ENCODE data around the gene ENOX1. TPM values are rescaled to one million over a fixed set of nuclear protein-coding genes. Genes with fewer than 3 reads are reported as not detected.

ENOX1 gene
- total RNA-seq, 1 experiment from 2014 or later, result 0.26 TPM

GRCh38 chr13:43666403-43666802, 120.4 kb downstream of the ENOX1 start:
- POLR2A ChIA-PET, result no interaction called here
- CTCF ChIA-PET, result no interaction called here
- H3K27ac Mint-ChIP-seq, result no peak overlapping the region
- no peaks in the 10 kb centered on the region for H3K27me3 Mint-ChIP-seq (ENCODE audit: low read depth)
- TF ChIP-seq ERG (CRISPR knock-in tag; IDR thresholded peaks at IDR 0.05), result no peak
- no peak for TF ChIP-seq GABPB1 (CRISPR knock-in tag; IDR thresholded peaks at IDR 0.05)
- TF ChIP-seq FOXP1 (CRISPR knock-in tag; IDR thresholded peaks at IDR 0.05; ENCODE audit: borderline replicate concordance), result no peak
- TF ChIP-seq RELA (CRISPR knock-in tag; IDR thresholded peaks at IDR 0.05; ENCODE audit: borderline replicate concordance), result no peak
- TF ChIP-seq TEAD4 (CRISPR knock-in tag; IDR thresholded peaks at IDR 0.05), result no peak
- TF ChIP-seq MYBL2 (CRISPR knock-in tag; IDR thresholded peaks at IDR 0.05), result no peak
- TF ChIP-seq SMAD4 (CRISPR knock-in tag; IDR thresholded peaks at IDR 0.05), result no peak
- no peak for TF ChIP-seq ZNF532 (CRISPR knock-in tag; IDR thresholded peaks at IDR 0.05; ENCODE audit: borderline replicate concordance)
- TF ChIP-seq ZSCAN18 (CRISPR knock-in tag; IDR thresholded peaks at IDR 0.05), result no peak
- TF ChIP-seq NFE2L1 (CRISPR knock-in tag; IDR thresholded peaks at IDR 0.05), result no peak
- no peak for TF ChIP-seq JAZF1 (CRISPR knock-in tag; IDR thresholded peaks at IDR 0.05)
- no peak for TF ChIP-seq ZNF671 (CRISPR knock-in tag; IDR thresholded peaks at IDR 0.05)
- TF ChIP-seq SOX15 (CRISPR knock-in tag; IDR thresholded peaks at IDR 0.05), result no peak
- TF ChIP-seq SMAD3 (CRISPR knock-in tag; IDR thresholded peaks at IDR 0.05; ENCODE audit: borderline replicate concordance), result no peak
- TF ChIP-seq ZNF263 (CRISPR knock-in tag; IDR thresholded peaks at IDR 0.05; ENCODE audit: low read depth), result no peak
- no peak for TF ChIP-seq NR1H2 (CRISPR knock-in tag; IDR thresholded peaks at IDR 0.05)
- no peak for TF ChIP-seq STAT6 (CRISPR knock-in tag; conservative IDR thresholded peaks at IDR 0.05; ENCODE audit: low read depth)
- no peak for TF ChIP-seq ZMAT4 (CRISPR knock-in tag; IDR thresholded peaks at IDR 0.05)
- no peak for TF ChIP-seq OVOL2 (CRISPR knock-in tag; IDR thresholded peaks at IDR 0.05; ENCODE audit: borderline replicate concordance)
- peaks cover 10% of the 10 kb centered on the region for H3K4me1 Mint-ChIP-seq
- H3K4me3 Mint-ChIP-seq, result no peak overlapping the region
- ATAC-seq, result no peak
- no peaks in the 10 kb centered on the region; the same call in 1 of the 2 replicates for H3K9me3 Mint-ChIP-seq
- no peaks in the 10 kb centered on the region for H3K36me3 Mint-ChIP-seq
- no peak for DNase-seq (ENCODE audit: low spot score)
